ENCODE results near the gene DDX20. TPM values are rescaled to one million over a fixed set of nuclear protein-coding genes. Genes with fewer than 3 reads are reported as not detected.

The DDX20 gene
- total RNA-seq, 1 experiment from 2014 or later = 10.4 TPM

DNA sequence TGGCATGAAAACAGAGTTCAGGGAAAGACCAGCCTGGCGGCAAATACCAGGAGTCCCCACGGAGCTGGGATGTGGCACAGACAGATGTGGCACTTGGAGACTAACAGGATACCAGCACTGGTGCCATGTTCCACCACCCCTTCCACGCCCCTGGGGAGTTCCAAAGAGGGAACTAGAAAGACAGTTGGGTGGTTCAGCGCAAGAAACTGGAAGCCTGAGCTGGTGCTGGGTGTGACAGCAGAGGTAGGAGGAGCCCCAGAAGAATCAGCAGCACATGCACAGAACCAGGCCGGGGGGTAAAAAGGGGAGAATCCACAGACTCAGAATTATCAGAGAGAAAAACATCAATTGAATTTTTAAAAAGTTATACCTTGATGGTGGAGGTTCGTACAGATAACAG, 22.4 kb downstream of the DDX20 start:
- H3K27me3 Mint-ChIP-seq (ENCODE audit: insufficient read depth, unreplicated experiment) = no peaks in the 10 kb centered on the region
- Histone ChIP-seq H3K4me3 (ENCODE audit: low read depth, low read length) (no peak overlapping the region), H3K9me3 (no peaks in the 10 kb centered on the region), H3K36me3 (ENCODE audit: control insufficient read depth, insufficient read depth, low read length) (no peaks in the 10 kb centered on the region), H3K27me3 (replicated peaks; ENCODE audit: control insufficient read depth, insufficient read depth, low read length) (no peaks in the 10 kb centered on the region), H3K4me1 (peaks cover 13% of the 10 kb centered on the region)
- intact Hi-C loops (cut with micrococcal nuclease; ENCODE audit: unreplicated experiment) = no loop called here
- DNase-seq = no peak
- H3K4me3 Mint-ChIP-seq (ENCODE audit: unreplicated experiment) = no peak overlapping the region
- BruUV-seq (replicated peaks) = no TSS peak
- ChIA-PET CTCF (no interaction called here), POLR2A (no interaction called here)
- peak overlapping the region; percentile 86 for H3K27ac Mint-ChIP-seq (ENCODE audit: unreplicated experiment)
- H3K4me1 Mint-ChIP-seq (ENCODE audit: low read depth, unreplicated experiment) = peaks cover 17% of the 10 kb centered on the region
- no peaks in the 10 kb centered on the region for H3K9me3 Mint-ChIP-seq (ENCODE audit: unreplicated experiment)
- no peaks in the 10 kb centered on the region for H3K36me3 Mint-ChIP-seq (ENCODE audit: insufficient read depth, unreplicated experiment)
- TF ChIP-seq, protein P1, sequence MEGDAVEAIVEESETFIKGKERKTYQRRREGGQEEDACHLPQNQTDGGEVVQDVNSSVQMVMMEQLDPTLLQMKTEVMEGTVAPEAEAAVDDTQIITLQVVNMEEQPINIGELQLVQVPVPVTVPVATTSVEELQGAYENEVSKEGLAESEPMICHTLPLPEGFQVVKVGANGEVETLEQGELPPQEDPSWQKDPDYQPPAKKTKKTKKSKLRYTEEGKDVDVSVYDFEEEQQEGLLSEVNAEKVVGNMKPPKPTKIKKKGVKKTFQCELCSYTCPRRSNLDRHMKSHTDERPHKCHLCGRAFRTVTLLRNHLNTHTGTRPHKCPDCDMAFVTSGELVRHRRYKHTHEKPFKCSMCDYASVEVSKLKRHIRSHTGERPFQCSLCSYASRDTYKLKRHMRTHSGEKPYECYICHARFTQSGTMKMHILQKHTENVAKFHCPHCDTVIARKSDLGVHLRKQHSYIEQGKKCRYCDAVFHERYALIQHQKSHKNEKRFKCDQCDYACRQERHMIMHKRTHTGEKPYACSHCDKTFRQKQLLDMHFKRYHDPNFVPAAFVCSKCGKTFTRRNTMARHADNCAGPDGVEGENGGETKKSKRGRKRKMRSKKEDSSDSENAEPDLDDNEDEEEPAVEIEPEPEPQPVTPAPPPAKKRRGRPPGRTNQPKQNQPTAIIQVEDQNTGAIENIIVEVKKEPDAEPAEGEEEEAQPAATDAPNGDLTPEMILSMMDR (IDR thresholded peaks at IDR 0.05; ENCODE audit: insufficient read depth in 1 of 2, low read depth in 1 of 2, low read length in 1 of 2, severe bottlenecking in 1 of 2, unreplicated experiment in 1 of 2) = no peak

DNA sequence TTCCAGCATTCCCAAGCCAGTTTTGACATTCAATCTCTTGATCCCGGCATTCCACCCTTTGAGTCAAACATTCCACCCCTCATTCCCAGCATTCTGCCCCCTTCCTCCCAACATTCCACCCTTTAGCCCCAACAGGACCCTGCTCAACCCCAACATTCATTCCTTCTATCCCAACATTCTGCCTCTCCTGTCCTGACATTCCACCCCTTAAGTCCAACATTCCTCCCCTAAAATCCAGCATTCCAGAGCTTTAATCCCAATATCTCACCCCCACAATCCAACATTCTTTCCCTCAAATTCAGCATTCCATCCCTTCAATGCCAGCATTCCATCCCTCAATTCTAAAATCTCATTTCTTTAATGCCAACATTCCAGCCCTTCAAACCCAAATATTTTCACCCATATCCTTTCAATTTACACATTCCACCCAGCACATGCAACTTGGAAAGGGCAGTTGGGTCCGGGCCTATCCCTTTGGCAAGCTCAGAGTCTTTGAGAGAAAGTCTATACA, 22.9 kb downstream of the DDX20 start:
- CTCF ChIA-PET = no interaction called here
- H3K27ac Mint-ChIP-seq (ENCODE audit: unreplicated experiment) = peak overlapping the region; percentile 86
- peaks cover 17% of the 10 kb centered on the region for H3K4me1 Mint-ChIP-seq (ENCODE audit: low read depth, unreplicated experiment)
- no peaks in the 10 kb centered on the region for H3K9me3 Mint-ChIP-seq (ENCODE audit: unreplicated experiment)
- H3K27me3 Mint-ChIP-seq (ENCODE audit: insufficient read depth, unreplicated experiment) = no peaks in the 10 kb centered on the region
- POLR2A ChIA-PET = no interaction called here
- H3K4me3 Mint-ChIP-seq (ENCODE audit: unreplicated experiment) = peak overlapping the region; percentile 50
- BruUV-seq (replicated peaks) = no TSS peak
- Histone ChIP-seq H3K27me3 (replicated peaks; ENCODE audit: control insufficient read depth, insufficient read depth, low read length) (no peaks in the 10 kb centered on the region), H3K4me3 (ENCODE audit: low read depth, low read length) (no peak overlapping the region), H3K4me1 (peaks cover 13% of the 10 kb centered on the region), H3K9me3 (no peaks in the 10 kb centered on the region), H3K36me3 (ENCODE audit: control insufficient read depth, insufficient read depth, low read length) (no peaks in the 10 kb centered on the region)
- intact Hi-C loops (cut with micrococcal nuclease; ENCODE audit: unreplicated experiment) = no loop called here
- H3K36me3 Mint-ChIP-seq (ENCODE audit: insufficient read depth, unreplicated experiment) = no peaks in the 10 kb centered on the region
- DNase-seq = no peak
- TF ChIP-seq, protein P1 (IDR thresholded peaks at IDR 0.05; ENCODE audit: insufficient read depth in 1 of 2, low read depth in 1 of 2, low read length in 1 of 2, severe bottlenecking in 1 of 2, unreplicated experiment in 1 of 2) = no peak

DNA sequence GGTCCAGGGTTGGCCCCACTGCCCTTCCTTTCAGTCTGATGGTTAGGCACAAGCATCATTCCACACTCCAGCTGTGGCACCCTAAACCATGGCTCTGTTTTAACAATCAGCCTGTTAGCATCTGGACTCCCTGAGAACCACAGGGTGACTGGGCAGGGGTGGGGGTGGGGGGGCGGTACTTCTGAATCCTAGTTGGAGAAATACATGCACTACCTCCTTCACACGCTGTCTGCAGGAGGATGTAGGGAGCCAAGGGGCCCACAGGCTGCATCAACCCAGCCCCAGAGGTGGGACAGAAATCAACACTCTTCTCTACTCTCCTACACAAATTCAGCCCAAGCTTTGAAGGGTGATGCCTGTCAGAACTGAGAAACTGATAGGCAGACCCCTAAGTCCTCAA, 23.8 kb downstream of the DDX20 start:
- DNase-seq = no peak
- no peaks in the 10 kb centered on the region for H3K9me3 ChIP-seq
- intact Hi-C loops (cut with micrococcal nuclease; ENCODE audit: unreplicated experiment) = no loop called here

More for the DNA sequence above, 23.8 kb downstream of the DDX20 start:
- no peak overlapping the region for H3K4me3 Mint-ChIP-seq (ENCODE audit: unreplicated experiment)
- Histone ChIP-seq H3K4me1 (peaks cover 13% of the 10 kb centered on the region), H3K27me3 (replicated peaks; ENCODE audit: control insufficient read depth, insufficient read depth, low read length) (no peaks in the 10 kb centered on the region), H3K36me3 (ENCODE audit: control insufficient read depth, insufficient read depth, low read length) (no peaks in the 10 kb centered on the region), H3K4me3 (ENCODE audit: low read depth, low read length) (no peak overlapping the region)
- no peaks in the 10 kb centered on the region for H3K27me3 Mint-ChIP-seq (ENCODE audit: insufficient read depth, unreplicated experiment)
- CTCF ChIA-PET = interaction anchor here (0.7 kb wide), 1 partner anchor 257 kb away, joined by 4 read pairs; no protein-coding TSS in a partner anchor
- H3K36me3 Mint-ChIP-seq (ENCODE audit: insufficient read depth, unreplicated experiment) = no peaks in the 10 kb centered on the region
- peaks cover 17% of the 10 kb centered on the region for H3K4me1 Mint-ChIP-seq (ENCODE audit: low read depth, unreplicated experiment)
- TF ChIP-seq, protein P1 (IDR thresholded peaks at IDR 0.05; ENCODE audit: insufficient read depth in 1 of 2, low read depth in 1 of 2, low read length in 1 of 2, severe bottlenecking in 1 of 2, unreplicated experiment in 1 of 2) = no peak
- no peak overlapping the region for H3K27ac Mint-ChIP-seq (ENCODE audit: unreplicated experiment)
- no peaks in the 10 kb centered on the region for H3K9me3 Mint-ChIP-seq (ENCODE audit: unreplicated experiment)
- POLR2A ChIA-PET = no interaction called here
- BruUV-seq (replicated peaks) = no TSS peak
